Ovary (tissue), 3 donors: Measurements from ENCODE around the gene CACNA1A.

Experiments
- CTCF ChIP-seq, 3 donors: fragments of 450-650 bp in 2 of 3; fragments of 200-600 bp in 1 of 3; IDR thresholded peaks; one replicate each; pipeline versions ENCODE4 v1.5.1 to v1.8.0; 2016 to 2022; ENCODE audit warnings: antibody characterized with exemption in 3 of 3, mild to moderate bottlenecking in 1 of 3
- EP300 ChIP-seq: sonication (generic); formaldehyde crosslinking; IDR thresholded peaks from one replicate; pipeline ENCODE4 v1.6.1; 2017; ENCODE audit warnings: antibody characterized with exemption
- POLR2A ChIP-seq: fragments of 450-650 bp; IDR thresholded peaks from one replicate; pipeline ENCODE4 v1.6.1; 2017; ENCODE audit warnings: antibody characterized with exemption, mild to moderate bottlenecking, moderate library complexity
- donor health status: DM: no; HTN: no; CAD: no.

GRCh38 chr19:13290741-13291140 is 215.5 kb downstream of the CACNA1A start:
- TF ChIP-seq CTCF (IDR thresholded peaks at IDR 0.05) = no peak
- no peak for TF ChIP-seq EP300
- no peak for TF ChIP-seq POLR2A
